Testis (tissue), 2 donors: ENCODE data around the gene HERC2.

Source experiments
- CTCF ChIP-seq, 3 experiments: fragments of 450-650 bp in 2 of 3; fragments of 200-600 bp in 1 of 3; sonication (generic) in 1 of 3; IDR thresholded peaks; one replicate each; pipeline ENCODE4 v1.5.1; 2016 to 2019; ENCODE audit warnings: antibody characterized with exemption in 3 of 3, mild to moderate bottlenecking in 2 of 3, moderate library complexity in 1 of 3
- POLR2A ChIP-seq: fragments of 450-650 bp; IDR thresholded peaks from one replicate; pipeline ENCODE4 v1.6.1; 2017; ENCODE audit warnings: antibody characterized with exemption, mild to moderate bottlenecking, moderate library complexity

DNA sequence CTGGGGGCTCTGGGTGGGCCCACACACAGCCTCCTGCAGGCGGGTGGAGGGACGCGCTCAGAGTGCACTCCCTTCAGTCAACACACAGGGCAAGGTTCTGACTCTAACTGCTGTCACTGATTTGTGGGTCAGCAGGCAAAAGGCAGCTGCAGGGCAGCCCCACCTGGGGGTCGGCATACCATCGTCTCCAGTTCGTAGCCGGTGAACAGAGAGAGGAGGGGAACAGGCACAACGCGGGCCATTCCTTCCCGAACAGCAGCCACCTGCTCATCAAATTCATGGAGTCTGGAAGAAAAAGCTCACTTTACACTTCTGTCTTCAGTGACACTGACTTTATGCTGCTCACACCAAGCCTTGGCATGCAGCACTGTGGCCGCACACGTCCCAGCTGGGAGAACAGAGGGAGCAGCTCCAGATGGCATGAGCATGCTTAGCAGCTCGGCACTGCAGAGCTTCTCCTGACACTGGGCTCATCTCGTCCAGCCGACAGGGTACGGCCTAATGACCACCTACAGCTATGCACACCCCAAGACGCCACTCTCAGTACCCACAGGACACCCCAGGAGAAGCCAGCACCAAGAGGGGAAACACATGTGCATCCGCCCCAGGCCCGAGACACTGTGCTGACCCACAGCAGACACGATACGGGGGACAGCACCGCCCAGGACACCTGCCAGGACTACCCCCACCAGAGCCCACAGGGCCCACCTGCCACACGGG lies 208.4 kb downstream of the HERC2 start:
- TF ChIP-seq CTCF (IDR thresholded peaks at IDR 0.05) (no peak), POLR2A (no peak)
